HG03558 (cell line): ENCODE results near the gene ZP2.
"Not testable (repeated sequence)": the region's sequence is repeated elsewhere in the genome, so short reads cannot be mapped to it uniquely, and the experiment has no call there.

Experiments used
- ATAC-seq: cut with Tn5 transposase; IDR thresholded peaks from one replicate; pipeline ENCODE4 v1.9.1; 2021; ENCODE audit warnings: moderate number of reproducible peaks; ENCODE audit not compliant: unreplicated experiment; ENCODE audit errors: extremely low read depth

The ZP2 gene

DNA sequence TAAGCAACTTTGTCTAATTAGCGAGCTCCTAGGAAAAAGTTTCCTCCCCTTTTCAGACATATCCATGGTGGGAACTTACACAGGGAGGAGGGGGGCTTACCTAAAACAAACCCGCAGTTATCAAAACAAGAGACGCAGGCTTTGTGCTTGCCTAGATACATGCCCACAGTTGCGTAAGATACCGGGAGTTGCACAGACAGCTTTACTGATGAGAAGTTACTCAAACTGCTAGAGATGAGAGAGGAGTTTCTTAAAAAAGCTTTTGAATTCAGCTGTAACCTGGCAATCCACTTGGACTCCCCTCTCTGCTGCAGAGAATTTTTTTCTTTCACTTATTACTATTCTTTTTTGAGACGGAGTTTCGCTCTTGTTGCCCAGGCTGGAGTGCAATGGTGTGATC is 6.8 kb upstream of the ZP2 start:
- no peak for ATAC-seq

DNA sequence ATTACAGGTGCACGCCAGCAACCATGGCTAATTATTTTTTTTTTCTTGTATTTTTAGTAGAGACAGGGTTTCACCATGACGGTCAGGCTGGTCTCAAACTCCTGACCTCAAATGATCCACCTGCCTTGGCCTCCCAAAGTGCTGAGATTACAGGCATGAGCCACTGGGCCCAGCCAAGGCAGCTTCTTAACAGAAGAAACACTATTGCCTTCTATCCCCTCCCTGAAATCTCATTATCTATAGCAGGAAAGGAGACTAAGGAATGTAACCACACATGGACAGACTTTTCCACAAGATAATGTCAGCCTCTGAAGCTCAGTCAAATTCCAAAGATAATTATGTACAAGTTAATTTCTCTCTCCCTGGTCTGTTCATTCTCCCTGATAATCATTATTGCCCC is 5.7 kb upstream of the ZP2 start:
- ATAC-seq = no peak

DNA sequence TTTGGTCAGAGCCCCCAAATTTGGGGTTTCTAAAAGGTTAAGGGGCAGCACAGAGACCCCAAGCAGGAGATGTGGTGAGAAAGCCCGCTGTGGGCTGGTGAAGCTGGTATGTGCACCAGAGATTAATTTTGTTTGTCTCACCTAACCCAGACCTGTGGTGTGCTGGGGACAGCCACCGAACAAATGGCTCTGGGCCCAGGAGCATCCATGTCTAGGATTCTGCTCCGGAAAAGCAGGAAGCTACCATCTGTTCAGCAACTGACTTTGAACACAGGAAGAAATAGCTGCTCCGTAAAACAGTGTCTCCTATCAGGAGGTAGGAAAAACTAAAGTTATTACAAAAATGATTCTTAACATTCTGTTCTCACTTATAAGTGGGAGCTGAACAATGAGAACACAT is 2.7 kb upstream of the ZP2 start:
- ATAC-seq = no peak

DNA sequence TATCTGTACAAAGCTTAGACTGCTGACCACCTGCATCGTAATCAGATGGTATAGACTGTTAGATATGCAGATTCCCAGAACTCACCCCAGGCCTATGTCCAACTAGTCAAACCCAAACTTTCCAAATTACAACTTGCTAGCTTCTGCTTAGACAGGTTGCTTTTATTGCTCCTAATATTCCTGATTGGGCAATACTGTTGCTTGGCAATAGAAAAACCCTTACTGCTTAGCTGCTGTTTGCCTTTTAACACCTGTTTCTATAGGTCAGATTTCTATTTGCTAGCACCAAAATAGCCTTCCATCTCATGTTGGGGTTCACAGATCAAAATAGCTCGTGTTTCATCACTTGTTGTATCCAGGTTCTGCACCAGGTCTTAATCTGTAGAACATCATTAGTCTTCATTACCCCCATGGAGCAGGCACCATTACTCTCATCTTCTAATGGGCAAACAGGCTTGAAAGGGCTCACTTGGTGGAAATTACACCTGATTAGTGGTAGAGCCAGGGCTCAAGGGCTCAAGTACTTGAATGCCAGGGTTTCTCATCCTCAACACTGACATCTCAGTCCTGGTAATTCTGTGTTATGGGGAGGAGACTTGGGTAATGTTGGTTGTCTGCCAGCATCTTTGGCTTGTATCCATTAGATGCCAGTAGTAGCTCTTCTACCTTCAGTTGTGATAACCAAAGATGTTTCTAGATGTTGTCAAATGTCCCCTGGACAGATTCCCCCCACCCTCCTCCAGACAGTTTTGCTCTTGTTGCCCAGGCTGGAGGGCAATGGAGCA is 2.7 kb downstream of the ZP2 start:
- ATAC-seq = no peak

DNA sequence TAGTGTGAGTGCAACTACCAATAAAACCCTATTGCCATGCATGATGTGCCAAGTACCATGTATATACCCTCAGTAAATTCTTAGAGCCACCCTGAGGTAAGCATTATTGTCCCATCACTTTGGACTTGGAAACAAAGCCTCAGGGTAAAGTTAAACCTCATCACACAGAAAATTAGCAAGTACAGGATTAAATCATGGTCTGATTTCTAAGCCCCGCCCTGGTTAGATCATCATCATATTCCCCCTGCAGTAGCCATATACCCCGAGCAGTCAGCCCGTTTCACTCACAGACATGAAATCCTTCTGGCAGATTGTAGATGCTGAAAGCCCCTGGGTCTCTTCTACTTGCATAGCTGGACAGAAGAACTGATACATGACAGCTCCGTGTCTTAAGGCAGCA is 4.8 kb downstream of the ZP2 start:
- no peak for ATAC-seq

DNA sequence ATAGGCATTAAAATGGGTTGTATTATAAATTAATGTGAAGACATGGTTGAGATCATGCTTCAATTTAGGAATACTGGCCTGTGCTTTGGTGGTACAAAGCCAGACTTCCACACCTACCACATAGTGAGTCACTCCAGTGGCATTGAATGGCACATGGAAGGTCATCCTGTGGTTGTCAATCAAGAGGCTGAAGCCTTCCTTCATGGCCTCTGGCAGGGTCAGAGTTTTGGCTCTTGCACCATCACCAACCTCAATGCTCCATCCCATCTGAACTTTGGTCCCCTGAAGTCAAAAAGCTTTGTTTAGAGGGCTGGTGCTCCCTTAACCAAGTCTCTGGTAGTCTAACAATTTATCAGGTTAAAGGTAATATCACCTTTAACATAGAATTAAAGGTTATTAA is 6.1 kb downstream of the ZP2 start:
- no peak for ATAC-seq

DNA sequence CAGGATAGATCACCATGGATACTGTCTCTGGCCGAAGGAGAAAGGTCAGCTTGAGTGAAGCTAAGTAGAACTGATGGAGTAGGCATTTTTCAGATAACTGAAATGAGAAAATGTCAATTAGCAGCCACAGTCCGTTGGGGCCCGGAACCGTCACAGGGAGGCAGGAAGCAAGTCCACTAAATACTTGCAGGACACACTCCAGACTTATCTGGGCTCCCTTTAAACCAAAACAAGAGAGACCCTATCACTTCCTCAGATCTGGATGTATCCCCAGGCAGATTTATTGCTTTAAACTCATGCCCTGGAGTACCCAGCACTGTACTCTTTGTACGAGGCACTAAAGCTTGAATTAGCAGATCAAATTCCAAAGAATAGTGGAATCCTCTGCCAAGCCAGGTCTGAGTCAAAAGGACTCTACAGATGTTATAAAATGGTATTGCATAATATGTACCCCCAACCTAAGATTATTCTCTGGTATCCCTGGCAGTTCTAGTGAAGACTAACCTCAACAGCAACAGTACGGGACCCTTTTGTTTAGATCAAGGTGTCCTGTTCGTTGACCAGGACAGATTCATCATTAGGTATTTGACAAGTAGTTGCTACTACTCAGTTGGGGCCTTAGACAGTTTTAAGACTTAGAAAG is 8.1 kb downstream of the ZP2 start:
- no peak for ATAC-seq

DNA sequence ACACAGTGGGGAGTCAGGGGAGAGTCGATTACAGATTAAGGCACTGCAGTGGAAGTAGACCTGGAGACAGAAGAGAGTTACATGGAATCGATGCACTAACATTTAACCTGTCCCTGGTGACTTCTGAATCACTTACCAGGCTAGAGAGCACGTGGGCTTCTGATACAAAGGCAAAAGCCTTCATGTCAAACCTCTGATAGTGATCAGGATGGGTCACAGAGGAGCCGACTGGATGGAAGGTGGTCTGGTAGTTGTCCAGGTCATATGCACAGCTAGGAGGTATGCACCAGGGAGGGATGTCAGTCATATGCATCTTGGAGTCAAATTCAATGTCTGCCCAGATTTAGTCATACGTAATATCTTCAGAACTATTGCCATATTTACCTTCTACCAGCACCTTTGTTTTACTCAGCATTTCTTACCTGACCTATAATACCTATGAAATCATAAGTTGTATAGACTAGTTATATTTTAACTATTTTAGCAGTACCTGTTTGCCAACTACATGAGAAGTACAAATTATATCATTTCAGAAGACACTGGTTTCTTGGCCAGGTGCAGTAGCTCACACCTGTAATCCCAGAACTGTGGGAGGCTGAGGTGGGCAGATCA is 11.7 kb downstream of the ZP2 start:
- no peak for ATAC-seq

DNA sequence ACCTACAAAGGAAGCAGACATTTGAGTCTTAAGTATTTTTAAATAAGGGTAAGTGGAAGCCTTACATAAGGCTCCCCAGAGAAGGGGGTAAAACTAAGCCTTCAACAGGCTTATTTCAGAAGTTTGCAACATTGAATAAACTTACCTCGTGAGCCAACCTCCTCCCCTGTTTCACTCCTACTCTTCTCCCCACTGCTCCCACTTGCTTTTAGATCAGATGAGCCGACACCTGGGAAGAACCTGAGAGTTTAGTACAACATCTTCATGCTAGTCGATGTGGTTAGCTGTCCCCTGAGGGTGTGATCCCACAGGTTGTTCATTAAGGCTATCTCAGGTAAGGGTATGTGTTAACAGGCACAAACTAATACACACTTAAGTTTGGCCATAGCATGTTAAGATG is 13.8 kb downstream of the ZP2 start:
- ATAC-seq = no peak

DNA sequence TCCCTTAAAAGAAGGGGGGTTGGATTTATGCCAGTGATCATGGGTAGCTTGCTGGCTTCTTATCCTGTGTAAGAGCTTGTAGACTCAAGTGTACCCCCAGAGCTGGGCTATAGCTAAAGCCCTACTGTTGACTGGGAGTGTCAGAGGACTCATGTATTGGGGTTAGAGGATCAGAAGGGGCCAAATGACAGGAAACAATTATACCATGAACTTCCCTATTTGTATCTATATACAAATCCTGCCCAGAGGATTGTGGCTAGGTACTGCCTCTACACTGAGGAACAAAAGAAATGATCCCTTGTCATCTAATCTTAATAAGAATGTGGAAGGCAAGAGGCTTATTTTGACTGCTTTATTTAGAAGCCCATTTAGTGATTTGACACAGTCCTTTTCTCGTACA is 14.3 kb downstream of the ZP2 start:
- ATAC-seq = no peak

DNA sequence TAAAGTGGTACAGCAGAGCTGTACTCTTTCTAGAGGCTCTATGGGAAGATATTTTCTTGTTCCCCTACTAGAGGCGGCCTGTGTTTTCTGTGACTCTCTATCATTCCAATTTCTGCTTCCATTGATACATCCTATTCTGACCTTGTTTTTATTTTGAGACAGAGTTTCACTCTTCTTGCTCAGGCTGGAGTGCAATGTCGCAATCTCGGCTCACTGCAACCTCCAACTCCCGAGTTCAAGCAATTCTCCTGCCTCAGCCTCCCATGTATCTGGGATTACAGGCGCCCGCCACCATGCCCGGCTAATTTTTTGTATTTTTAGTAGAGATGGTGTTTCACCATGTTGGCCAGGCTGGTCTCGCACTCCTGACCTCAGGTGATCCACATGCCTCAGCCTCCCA is 16.0 kb downstream of the ZP2 start:
- ATAC-seq = not testable (repeated sequence)

DNA sequence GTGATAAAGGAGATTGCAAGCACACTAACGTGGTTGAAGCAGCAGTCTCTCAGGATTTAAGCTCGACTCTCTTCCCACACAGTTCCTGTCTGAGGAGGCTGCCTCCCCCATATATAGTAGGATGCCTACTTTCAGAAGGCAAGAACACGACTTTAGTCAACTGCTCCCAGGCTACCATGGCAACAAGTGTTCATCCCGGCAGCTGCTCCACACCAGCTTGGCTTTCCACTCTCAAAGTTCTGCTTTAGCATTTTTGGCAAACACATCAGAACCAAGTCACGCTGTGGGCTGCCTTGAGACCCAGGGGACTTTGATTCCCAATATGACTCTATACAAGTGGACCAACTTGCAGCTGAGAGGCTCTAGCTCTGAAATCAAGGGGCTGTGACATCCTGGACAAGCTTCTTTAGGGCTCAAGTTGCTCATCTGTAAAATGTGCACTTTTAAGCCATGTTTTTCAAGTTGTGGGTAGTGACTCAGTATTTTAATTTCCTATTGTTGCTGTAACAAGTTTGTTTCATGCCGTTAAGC is 16.5 kb downstream of the ZP2 start:
- ATAC-seq = no peak

DNA sequence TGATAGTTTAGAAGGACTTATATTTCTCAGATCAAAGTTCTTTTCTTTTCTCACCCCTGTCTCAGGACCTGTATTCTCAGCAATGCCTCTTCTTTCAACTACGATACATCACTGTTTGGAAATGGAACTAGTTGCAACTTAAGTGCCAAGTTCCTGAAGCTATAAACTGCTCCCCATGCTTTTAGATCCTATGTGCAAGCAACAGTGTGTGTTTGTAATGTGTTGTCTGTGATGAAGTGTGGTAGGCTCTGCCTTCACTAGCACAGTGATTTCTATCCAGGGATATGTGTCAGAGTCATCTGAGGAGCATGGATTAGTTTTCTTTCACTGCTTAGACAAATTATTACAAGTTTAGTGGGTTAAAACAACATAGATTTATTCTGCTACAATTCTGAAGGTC is 18.4 kb downstream of the ZP2 start:
- ATAC-seq = no peak

DNA sequence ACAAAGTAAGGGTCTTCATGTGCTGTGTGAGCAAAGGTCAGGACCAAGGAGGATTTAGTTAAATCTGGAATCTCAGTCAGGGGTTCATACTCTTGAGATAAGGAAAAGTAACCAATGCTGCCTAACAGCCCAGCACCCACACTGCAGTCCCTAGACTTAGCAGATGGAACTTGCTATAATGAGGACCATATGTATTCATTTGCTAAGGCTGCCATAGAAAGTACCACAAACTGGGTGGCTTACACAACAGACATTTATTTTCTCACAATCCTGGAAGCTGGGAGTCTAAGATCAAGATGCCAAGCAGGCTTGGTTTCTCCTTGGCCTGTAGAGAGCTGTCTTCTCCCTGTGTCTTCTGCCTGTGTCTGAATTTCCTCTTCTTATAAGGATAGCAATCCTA is 20.8 kb downstream of the ZP2 start:
- ATAC-seq = no peak

DNA sequence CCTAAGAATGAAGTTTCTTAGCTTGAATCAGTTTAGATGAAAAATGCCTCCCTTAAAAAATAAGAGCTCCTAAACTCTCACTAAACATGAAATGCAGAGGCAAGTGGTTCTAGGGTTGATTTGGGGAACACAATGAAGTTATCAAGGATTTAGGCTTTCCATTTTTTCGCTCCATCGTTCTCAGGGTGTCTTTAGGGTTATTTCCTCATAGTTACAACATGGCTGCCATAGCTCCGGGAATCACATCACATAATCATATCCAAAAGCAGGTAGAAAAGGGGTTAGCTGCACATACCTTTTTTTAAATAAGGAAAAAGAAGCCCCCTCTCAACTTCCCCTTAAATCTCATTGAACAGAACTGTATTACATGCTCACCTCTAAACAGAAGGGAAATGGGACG is 21.4 kb downstream of the ZP2 start:
- no peak for ATAC-seq

DNA sequence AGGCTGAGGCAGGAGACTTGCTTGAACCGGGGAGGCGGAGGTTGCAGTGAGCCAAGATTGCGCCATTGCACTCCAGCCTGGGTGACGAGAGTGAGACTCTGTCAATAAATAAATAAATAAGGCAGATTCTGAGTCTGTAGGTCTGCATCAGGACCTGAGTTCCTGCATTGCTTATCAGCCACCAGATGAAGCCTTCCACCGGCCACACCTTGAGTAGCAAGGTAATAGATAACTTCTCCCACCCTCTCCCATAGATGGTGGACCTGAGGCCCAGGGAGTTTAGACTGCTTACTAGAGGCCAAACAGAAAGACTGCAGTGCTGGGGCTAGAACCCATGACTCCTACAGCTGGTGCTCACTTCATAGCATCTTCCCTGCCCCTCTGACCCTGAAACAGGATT is 22.1 kb downstream of the ZP2 start:
- ATAC-seq = no peak

DNA sequence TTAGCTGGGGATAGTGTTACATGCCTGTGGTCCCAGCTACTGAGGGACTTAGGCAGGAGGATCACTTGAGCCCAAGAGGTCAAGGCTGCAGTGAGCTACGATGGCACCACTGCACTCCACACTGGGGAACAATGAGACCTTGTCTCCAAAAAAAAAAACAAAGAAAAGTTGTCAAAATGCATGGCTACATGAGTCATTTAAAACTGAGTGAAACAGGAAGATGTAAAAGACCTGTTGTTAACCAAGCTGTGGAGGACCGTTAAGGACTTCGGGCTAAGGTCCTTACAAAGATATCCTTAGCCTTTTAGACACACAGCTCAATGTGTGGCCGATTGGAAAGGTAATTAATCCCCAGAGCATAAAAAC is 25.1 kb downstream of the ZP2 start:
- ATAC-seq = no peak

DNA sequence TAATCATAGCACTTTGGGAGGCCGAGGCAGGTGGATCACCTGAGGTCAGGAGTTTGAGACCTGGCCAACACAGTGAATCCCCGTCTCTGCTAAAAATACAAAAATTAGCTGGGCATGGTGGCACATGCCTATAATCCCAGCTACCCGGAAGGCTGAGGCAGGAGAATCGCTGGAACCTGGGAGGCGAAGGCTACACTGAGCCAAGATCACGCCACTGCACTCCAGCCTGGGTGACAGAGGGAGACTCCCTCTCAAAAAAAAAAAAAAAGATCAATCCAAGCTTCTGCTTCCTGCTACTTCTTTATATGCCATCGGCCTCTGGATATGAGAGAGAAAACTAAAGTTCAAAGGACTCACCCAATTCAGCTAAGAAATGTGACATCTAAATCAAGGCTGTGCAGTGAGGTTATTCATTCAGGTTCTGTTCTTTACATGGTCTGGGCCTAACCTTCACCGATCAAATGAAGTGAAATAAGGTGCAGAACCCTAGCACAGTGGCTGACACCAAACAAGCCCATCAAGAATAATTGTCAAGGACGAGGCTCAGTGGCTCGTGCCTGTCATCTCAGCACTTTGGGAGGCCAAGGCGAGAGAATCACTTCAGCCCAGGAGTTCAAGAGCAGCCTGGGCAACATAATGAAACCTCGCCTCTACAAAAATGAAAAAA is 25.6 kb downstream of the ZP2 start:
- no peak for ATAC-seq

DNA sequence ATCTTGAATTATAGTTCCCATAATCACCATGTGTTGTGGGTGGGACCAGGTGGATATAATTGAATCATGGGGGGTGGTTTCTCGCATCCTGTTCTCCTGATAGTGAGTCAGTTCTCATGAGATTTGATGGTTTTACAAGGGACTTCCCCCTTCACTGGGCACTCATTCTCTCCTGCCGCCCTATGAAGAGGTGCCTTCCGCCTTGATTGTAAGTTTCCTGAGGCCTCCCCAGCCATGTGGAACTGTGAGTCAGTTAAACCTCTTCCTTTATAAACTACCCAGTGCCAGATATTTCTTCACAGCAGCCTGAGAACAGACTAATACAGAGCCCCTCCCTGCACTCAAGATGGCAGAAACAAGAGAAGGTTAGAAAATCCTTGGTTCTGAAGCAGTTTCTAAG is 26.5 kb downstream of the ZP2 start:
- ATAC-seq = no peak

DNA sequence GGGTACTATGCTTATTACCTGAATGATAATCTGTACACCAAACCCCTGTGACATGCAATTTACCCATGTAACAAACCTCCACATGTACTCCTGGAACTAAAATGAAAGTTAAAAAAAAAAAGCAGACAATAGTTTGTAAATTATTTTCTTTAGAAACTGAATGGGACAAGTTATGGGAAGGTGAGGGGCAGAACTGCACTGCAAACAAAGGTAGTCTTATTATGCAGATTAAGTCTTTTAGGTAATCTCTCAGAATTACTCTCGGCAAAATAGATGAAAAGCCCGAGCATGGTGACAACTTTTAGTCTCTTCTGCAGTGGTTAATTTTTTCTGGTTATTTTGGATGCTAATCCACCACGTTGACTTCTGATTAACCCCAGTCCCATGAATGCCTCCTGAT is 27.4 kb downstream of the ZP2 start:
- ATAC-seq = no peak

DNA sequence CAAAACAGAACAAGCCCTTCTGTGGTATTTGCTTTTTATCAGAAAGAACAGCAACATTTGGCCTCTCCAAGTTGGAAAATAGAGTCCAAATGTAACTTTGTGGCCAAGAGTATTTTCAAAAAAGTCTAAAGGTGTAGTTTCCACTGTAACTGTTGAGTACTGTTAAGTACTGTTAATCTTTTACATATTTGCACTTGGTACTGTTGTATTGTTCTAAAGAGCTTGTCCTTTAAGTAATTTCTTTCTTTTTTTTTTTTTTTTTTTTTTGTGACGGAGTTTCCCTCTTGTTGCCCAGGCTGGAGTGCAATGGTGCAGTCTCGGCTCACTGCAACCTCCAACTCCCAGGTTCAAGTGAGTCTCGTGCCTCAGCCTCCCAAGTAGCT is 31.4 kb downstream of the ZP2 start:
- ATAC-seq = no peak
